Stimulated activated CD8-positive, alpha-beta memory T cell treated with anti-CD3 and anti-CD28 coated beads, Interleukin-7, amount 100 ng/mL, for 1 hour (primary cell): ENCODE results near the gene PAMR1.

Source experiments
- DNase-seq, 2 donors: peaks; one replicate each; pipeline ENCODE4 v3.0.0-alpha.2; 2020; ENCODE audit warnings: low read depth in 2 of 2

The PAMR1 gene

DNA sequence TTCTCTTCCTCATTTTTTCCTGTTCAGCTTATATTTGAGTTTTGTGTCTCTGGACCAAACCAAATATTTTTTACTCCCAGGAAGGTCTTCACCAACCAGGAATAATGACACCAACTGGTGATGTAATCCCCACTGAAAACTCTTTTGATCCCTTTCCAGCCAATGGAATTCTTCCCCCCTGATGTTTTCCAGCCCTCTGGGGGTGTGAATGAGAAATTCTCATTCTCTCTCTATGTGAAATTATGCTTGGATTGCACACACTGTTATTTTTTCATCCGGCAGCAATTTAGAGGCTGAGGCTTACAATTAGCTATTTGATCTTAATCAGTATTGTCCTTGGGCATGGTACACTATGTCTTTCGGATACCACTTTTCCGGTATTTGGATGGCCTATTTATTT, 66.6 kb downstream of the PAMR1 start:
- DNase-seq = no peak

GRCh38 chr11:35454362-35454761, 71.1 kb downstream of the PAMR1 start:
- no peak for DNase-seq

- DNase-seq = no peak
These were observed 88.7 kb downstream of the PAMR1 start for GRCh38 chr11:35436581-35437250.

- no peak for DNase-seq
These were observed 91.8 kb downstream of the PAMR1 start for GRCh38 chr11:35433588-35433987.

- no peak for DNase-seq
These were observed 93.0 kb downstream of the PAMR1 start for GRCh38 chr11:35432464-35432863.

GRCh38 chr11:35427071-35427470, 98.3 kb downstream of the PAMR1 start:
- DNase-seq = no peak

DNA sequence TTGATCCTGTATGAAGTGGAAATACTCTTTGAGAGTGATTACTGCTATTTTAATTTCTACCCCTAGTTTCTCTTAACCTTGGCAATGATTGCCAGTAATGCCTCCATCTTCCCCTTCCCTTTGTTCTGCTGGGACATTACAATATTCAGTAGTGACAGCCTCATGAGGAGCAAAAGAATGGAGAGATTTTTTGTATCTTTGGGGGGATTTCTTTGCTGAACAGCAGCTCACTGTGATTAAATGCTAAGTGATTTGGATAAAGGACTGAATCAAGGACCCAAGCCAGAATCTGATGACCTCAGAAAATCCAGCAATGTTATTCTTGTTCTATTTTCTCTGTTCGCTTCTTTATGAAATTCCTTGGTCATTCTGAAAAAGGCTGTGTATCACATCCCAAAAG, 99.1 kb downstream of the PAMR1 start:
- no peak for DNase-seq

GRCh38 chr11:35425603-35426212, 99.7 kb downstream of the PAMR1 start:
- no peak for DNase-seq

GRCh38 chr11:35424157-35424940, 101.1 kb downstream of the PAMR1 start:
- DNase-seq = no peak

DNA sequence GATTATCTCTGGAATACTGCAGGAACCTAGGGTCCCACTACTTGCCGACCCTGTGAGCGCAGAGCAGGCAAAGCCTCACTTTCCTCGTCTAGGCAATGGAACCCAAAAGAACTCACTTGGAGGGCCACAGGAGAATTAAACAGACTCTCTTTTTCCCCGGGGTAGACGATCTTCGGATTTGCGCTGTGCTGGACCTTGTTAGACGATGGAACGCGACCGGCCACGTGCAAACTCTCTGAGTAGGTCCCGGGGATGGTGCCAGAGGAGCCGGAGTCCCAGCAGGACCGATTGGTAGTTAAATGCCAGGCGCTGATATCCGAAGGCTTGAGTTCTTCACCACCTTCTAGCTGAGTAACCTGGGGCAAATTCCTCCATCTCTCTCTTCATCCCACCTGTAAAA, 105.0 kb downstream of the PAMR1 start:
- DNase-seq = no peak

DNA sequence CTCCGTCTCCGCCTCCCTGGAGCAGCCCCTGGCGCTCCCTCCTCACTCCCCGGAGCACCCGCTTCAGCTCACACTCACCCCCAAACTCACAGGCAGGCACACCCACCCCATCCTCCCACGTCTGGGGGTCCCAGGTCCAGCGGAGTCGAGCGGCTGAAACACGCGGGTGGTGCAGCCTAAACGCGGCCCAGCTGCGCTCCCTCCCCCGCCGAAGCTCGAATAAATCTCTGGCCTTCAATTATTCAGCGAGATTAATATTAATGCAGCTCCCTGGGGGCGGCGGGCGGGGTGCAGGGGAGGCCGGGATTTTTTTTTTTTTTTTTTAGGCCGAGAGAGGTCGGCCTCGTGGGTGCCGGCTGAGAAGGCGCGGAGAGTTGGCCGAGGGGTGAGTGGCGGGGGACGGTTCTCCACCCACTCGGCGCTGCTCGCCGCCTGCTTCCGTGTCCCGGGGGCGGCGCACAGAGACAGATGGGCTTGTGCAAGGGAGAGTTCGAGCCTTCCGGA, 105.5 kb downstream of the PAMR1 start:
- no peak for DNase-seq

- no peak for DNase-seq
These were observed 106.1 kb downstream of the PAMR1 start, which contains the start of gene SLC1A2 for GRCh38 chr11:35419184-35419829. SLC1A2 (minus strand) TSS chr11:35419558; CDS start chr11:35418966, 592 bp downstream.

DNA sequence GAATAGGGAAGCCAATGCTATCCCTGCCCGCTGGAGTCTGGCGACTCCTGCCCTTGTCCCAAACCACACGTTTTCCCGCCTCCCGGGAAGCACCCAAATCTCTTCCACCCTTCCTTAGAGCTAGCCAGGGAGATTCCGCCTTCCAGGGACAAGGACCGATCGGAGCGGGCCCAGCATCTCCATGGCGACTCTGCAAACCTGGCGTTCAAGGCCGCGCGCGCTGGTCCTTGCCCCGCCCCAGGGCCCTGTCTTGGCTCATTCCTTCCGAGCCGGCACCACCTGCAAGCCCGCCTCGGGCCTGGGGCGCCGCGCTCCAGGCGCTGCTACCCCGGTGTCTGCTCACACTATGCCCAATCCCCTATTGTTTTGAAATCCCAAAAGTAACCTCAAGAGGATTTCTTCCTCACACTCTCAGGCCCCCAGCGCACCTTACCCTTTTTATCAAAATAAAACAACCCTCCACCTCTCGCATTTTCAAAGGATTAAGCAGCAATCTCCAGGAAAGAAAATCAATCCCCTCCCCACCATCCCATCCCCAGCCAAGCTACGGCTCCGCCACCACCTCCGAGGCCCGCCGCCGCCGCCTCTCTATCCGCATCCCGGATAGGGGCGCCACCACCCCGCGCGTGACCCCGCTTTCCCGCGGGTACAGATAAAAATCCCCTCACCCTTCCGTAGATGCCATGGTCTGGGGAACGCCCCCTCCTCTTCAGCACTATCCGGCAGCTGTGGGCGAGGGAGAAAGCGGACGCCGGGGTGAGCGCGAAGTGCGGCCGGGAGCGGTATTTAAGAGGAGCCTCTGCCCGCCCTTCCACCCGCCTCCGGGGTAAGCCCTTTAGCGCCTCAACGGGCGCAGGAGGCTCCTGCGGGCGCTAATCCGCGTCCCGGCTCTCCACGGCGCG, 106.9 kb downstream of the PAMR1 start:
- no peak for DNase-seq

DNA sequence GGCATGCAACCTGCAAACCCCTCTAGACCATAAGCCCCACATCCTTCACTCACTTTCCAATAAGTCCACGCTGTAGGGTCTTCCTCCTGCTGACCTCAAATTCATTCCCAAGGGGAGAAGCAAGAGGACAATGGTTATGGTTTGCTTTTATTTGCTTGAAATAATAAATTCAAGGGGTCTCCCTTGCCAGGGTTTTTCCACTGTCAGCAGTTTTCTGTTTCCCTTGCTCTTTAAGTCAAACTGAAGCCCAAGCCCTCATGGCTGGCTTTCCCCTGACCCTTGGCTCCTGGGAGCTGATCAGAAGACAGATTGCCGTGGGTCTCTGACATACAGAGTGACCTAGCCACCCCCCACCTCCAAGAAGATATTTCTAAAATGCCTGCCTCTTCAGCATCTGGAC, 109.9 kb downstream of the PAMR1 start:
- DNase-seq = no peak

DNA sequence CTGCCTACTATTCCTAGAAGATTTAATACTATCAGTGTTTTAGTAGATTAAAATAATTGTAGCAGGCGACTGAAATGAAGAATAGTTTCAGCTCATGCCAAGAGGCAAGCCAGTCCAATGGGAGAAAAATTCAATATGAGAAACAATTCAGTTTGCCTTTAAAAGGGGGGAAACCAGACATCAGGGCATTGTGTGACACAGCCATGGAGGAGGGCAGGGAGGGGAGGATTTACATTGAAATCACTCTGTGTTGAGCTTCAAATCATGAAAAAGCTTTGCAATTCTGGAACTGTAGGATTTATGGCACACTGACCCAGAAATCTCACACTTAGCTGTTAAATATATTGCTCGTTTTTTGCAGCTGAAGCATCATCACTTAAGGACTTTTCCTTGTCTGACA, 110.6 kb downstream of the PAMR1 start:
- DNase-seq = no peak

DNA sequence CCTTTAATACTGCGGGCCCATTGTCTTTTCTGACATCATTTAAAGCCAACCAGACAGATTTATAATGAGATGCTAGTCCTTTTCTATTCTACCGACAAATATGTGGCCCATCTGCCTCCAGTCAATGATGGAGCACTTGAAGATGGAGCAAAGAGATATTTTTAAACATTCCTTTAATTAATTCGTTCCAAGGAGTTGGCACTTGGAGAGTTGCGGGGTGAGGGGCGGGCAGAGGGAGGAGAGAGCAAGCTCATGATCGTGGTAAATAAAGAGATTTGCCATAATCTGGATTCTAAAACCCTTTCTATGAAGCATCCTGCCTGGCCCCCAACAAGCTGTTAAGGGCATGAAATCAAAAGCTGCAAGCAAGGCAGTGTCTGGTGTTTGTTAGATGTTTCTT, 111.1 kb downstream of the PAMR1 start:
- no peak for DNase-seq

DNA sequence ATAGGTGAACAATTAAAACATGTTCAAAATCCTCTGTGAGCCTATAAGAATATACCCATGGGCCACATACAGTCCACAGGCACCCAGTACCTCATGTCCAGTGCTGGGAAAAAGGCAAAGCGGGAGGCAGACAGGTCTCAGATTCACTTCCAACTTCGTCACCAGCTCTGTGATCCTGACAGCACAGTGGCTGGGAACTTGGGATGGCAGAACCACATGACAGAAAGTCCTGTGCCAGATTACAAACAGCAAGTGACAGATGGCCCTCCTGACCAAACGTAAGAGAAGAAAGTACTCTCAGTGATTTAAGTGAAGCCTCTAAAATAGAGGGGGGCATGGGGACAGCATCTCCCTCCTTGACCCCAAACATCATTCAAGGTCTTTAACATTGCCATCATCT, 111.8 kb downstream of the PAMR1 start:
- no peak for DNase-seq

DNA sequence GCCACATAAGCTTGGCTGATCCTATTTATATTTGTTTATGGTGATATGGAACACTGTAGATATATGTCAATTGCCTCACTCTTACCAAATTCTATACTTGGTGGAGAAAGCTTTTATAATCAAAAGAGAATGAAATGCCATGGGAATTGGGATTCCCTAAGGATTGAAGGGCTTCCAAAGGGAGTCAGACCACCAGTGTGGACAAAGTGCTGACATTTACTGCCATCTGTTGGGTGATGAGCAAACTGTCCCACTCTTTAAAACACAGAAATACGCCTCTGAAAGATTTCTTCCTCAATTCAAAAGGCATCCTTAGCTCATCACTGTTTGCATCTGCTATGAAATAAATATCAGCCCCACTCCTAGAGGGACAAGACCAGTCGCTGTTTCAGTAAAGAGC, 113.1 kb downstream of the PAMR1 start:
- no peak for DNase-seq

DNA sequence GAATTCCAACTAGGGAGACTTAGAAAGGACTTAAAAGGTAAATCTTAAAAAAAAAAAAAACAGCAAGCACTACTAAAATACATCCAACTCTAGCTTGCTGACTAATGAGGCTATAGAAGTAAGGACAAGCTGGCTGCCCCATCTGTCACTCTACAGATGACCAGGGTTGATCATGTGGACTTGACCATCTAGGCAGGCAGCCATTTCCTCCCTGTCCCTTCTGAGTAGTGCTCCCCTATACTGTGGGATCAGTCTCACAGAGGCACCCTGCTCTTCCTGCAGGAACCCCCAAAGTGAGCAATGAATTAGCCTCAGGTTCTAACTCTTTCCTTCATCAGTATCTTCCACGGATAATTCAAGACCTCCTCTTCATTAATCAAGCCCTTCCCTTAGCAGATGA, 118.4 kb downstream of the PAMR1 start:
- no peak for DNase-seq

DNA sequence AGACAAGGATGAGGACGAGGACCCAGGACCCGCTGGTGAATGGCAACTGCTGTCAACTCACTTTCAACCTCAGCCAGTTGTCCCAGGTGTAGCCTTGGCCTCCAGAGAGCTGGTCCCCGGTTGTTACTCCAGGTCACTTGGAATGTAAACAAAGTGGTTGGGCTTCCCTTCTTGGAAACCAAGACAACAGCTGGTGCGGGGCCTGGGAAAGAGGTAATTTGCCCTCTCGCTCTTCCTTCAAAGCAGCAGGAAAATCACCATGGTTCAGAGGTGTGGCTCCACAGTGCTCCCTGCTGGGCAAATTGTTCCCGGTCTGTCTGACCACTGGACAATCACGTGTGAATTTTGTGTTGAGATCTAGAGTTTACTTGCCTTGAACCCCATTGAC, 121.0 kb downstream of the PAMR1 start:
- no peak for DNase-seq

- DNase-seq = no peak
These were observed 121.5 kb downstream of the PAMR1 start for GRCh38 chr11:35403765-35404387.
